ENCODE data around the gene KIF16B. TPM values are rescaled to one million over a fixed set of nuclear protein-coding genes. Genes with fewer than 3 reads are reported as not detected.

KIF16B gene
- total RNA-seq, 1 donor from 2014 or later = 27.0 TPM

GRCh38 chr20:16424780-16425179 is 148.5 kb downstream of the KIF16B start:
- no peak overlapping the region for H3K4me3 Mint-ChIP-seq (ENCODE audit: unreplicated experiment)
- peaks cover 3% of the 10 kb centered on the region for H3K4me1 Mint-ChIP-seq (ENCODE audit: low read depth, unreplicated experiment)
- H3K27me3 Mint-ChIP-seq (ENCODE audit: unreplicated experiment) = no peaks in the 10 kb centered on the region
- DNase-seq = no peak
- H3K36me3 Mint-ChIP-seq (ENCODE audit: unreplicated experiment) = peaks cover 16% of the 10 kb centered on the region
- H3K9me3 Mint-ChIP-seq (ENCODE audit: unreplicated experiment) = peaks cover 2% of the 10 kb centered on the region
- TF ChIP-seq, protein P1, sequence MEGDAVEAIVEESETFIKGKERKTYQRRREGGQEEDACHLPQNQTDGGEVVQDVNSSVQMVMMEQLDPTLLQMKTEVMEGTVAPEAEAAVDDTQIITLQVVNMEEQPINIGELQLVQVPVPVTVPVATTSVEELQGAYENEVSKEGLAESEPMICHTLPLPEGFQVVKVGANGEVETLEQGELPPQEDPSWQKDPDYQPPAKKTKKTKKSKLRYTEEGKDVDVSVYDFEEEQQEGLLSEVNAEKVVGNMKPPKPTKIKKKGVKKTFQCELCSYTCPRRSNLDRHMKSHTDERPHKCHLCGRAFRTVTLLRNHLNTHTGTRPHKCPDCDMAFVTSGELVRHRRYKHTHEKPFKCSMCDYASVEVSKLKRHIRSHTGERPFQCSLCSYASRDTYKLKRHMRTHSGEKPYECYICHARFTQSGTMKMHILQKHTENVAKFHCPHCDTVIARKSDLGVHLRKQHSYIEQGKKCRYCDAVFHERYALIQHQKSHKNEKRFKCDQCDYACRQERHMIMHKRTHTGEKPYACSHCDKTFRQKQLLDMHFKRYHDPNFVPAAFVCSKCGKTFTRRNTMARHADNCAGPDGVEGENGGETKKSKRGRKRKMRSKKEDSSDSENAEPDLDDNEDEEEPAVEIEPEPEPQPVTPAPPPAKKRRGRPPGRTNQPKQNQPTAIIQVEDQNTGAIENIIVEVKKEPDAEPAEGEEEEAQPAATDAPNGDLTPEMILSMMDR (IDR thresholded peaks at IDR 0.05; ENCODE audit: partially characterized antibody, unreplicated experiment) = no peak
- H3K27ac Mint-ChIP-seq (ENCODE audit: unreplicated experiment) = no peak overlapping the region

DNA sequence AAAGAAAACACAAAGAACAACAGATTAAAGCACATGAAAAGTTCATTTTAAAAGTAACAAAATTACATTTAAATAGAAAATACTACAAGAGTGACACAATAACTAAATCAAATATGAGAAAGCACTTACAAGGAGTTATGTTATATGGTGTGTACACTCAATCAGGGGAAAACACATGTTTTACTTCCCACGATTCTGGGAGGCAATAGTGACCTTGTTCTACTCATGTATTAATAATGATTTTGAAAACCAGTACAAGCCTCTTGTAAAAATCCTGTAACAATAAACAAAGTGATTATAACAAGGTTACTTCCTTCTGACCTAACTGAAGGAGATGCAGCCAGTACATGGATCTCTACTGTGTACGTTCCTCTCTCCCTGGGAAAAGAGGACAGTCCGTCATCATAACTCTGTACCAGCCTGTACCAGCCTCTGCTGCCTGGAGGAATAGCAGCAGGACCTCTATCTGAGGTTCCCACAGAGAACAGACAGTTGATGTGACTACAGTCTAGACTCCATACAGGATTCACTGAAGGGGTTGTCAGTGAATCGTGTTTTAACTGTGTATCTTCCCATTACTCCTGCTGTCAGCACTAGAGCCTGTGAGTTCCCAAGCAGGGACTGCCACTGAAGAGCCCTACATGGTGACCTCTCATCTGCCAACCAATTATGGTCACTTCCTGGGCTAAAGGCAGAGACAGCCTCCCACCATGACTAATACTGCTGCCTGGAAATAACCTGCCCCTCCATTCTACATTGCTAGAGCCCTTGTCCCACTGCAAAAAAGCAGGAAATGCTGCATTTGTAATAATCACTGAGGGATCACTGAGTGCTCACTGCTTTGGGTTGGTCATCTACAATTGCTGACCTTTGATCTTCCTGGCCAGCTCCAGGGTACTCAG is 149.7 kb downstream of the KIF16B start:
- no peak overlapping the region for H3K4me3 Mint-ChIP-seq (ENCODE audit: unreplicated experiment)
- DNase-seq = no peak
- H3K4me1 Mint-ChIP-seq (ENCODE audit: low read depth, unreplicated experiment) = peaks cover 3% of the 10 kb centered on the region
- no peak overlapping the region for H3K27ac Mint-ChIP-seq (ENCODE audit: unreplicated experiment)
- TF ChIP-seq, protein P1 (IDR thresholded peaks at IDR 0.05; ENCODE audit: partially characterized antibody, unreplicated experiment) = no peak
- peaks cover 16% of the 10 kb centered on the region for H3K36me3 Mint-ChIP-seq (ENCODE audit: unreplicated experiment)
- H3K9me3 Mint-ChIP-seq (ENCODE audit: unreplicated experiment) = peaks cover 2% of the 10 kb centered on the region
- H3K27me3 Mint-ChIP-seq (ENCODE audit: unreplicated experiment) = no peaks in the 10 kb centered on the region

DNA sequence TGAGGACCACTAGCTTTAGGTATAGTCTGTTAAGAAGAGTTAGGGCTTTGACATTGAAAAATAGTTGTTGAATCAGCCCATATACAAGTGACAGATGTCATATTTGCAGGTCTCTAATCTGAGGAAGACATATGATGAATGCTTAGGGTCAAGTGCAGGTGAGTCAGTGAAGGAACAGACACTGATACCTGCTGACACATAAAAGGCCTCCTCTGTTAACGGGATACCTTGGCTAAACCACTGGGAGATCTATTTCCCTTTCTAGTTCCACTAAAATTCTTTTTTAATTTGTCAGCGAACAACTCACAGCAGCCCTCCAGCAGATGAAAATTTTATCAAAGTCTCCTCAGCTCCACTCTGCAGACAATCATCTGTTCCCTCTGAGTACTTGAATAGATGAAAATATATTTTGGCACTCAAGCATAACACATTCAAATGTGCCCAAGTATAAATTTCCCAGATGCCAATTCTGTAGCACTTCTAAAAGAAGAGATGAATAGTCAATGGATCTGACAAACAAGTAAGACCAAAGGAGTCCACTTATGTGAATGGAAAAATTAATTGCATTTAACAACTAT is 154.0 kb downstream of the KIF16B start:
- H3K4me1 Mint-ChIP-seq (ENCODE audit: low read depth, unreplicated experiment) = peaks cover 5% of the 10 kb centered on the region
- no peak for DNase-seq
- H3K27me3 Mint-ChIP-seq (ENCODE audit: unreplicated experiment) = no peaks in the 10 kb centered on the region
- H3K9me3 Mint-ChIP-seq (ENCODE audit: unreplicated experiment) = no peaks in the 10 kb centered on the region
- H3K4me3 Mint-ChIP-seq (ENCODE audit: unreplicated experiment) = no peak overlapping the region
- no peak overlapping the region for H3K27ac Mint-ChIP-seq (ENCODE audit: unreplicated experiment)
- TF ChIP-seq, protein P1 (IDR thresholded peaks at IDR 0.05; ENCODE audit: partially characterized antibody, unreplicated experiment) = no peak
- H3K36me3 Mint-ChIP-seq (ENCODE audit: unreplicated experiment) = peaks cover 4% of the 10 kb centered on the region

- H3K4me3 Mint-ChIP-seq (ENCODE audit: unreplicated experiment) = no peak overlapping the region
- no peak overlapping the region for H3K27ac Mint-ChIP-seq (ENCODE audit: unreplicated experiment)
- no peak for DNase-seq
- H3K4me1 Mint-ChIP-seq (ENCODE audit: low read depth, unreplicated experiment) = peaks cover 5% of the 10 kb centered on the region
- TF ChIP-seq, protein P1 (IDR thresholded peaks at IDR 0.05; ENCODE audit: partially characterized antibody, unreplicated experiment) = no peak
- H3K9me3 Mint-ChIP-seq (ENCODE audit: unreplicated experiment) = no peaks in the 10 kb centered on the region
- H3K27me3 Mint-ChIP-seq (ENCODE audit: unreplicated experiment) = no peaks in the 10 kb centered on the region
- no peaks in the 10 kb centered on the region for H3K36me3 Mint-ChIP-seq (ENCODE audit: unreplicated experiment)
Measured at GRCh38 chr20:16418616-16419015, 154.6 kb downstream of the KIF16B start.

DNA sequence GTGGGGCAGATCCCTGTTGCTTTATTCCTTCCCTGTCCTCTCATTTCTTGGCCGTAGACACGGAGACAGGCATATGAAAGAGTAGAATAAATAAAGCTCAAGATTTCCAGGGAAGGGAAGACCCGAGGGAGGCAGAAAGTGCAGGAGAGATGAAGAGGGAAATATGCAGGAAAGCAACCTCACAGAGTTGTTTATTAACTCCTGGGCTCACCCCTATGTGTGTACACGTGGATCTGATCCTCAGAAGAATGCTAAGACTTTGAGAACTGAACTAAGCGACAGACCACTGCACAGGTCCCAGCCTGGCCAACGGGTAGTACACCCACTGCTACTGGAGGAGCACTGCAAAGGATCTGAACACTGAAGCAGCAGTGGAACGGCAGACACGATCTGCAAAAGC is 156.2 kb downstream of the KIF16B start:
- TF ChIP-seq, protein P1 (IDR thresholded peaks at IDR 0.05; ENCODE audit: partially characterized antibody, unreplicated experiment) = no peak
- H3K4me3 Mint-ChIP-seq (ENCODE audit: unreplicated experiment) = no peak overlapping the region
- peaks cover 4% of the 10 kb centered on the region for H3K36me3 Mint-ChIP-seq (ENCODE audit: unreplicated experiment)
- H3K9me3 Mint-ChIP-seq (ENCODE audit: unreplicated experiment) = no peaks in the 10 kb centered on the region
- no peaks in the 10 kb centered on the region for H3K27me3 Mint-ChIP-seq (ENCODE audit: unreplicated experiment)
- DNase-seq = no peak
- H3K27ac Mint-ChIP-seq (ENCODE audit: unreplicated experiment) = no peak overlapping the region
- H3K4me1 Mint-ChIP-seq (ENCODE audit: low read depth, unreplicated experiment) = peaks cover 5% of the 10 kb centered on the region
